Right ventricle myocardium inferior (tissue), 1 donor: ENCODE results near the gene ENTPD8. TPM values are rescaled to one million over a fixed set of nuclear protein-coding genes. Genes with fewer than 3 reads are reported as not detected.

Source experiments
- ATAC-seq: fragments of 200-7000 bp; cut with Tn5 transposase; one replicate; pipeline ENCODE4 v1.9.1; 2020; ENCODE audit warnings: mild to moderate bottlenecking, moderate library complexity
- DNase-seq: peaks from one replicate; pipeline ENCODE4 v3.0.0; 2021; ENCODE audit errors: missing footprints
- intact Hi-C: fragments of 100-400 bp; cut with DNase I; formaldehyde crosslinking; loops from one replicate; pipeline ENCODE4 v1.11.0; 2022
- total RNA-seq: library from RNA; stranded (reverse); fragmentation: NEBNext Ultra II Directional; extraction: Animal tissue kit (Norgen Biotek cat#: 25700); gene quantifications from one replicate; pipeline ENCODE4 v1.2.1, GENCODE V29; 2021
- donor health status: DM: no; HTN: yes; CAD: no; lungs with severe emphysema.

Gene ENTPD8
- total RNA-seq, 1 donor from 2014 or later: not detected

GRCh38 chr9:137407590-137408300 is 33.4 kb downstream of the ENTPD8 start:
- peak; percentile 59 for ATAC-seq

GRCh38 chr9:137406876-137407589 is 34.1 kb downstream of the ENTPD8 start:
- DNase-seq (peak; percentile 80), ATAC-seq (peak; percentile 82)
- intact Hi-C loops: loop anchor here (2.0 kb wide), 1 partner anchor 112 kb away; no protein-coding TSS in a partner anchor

More at GRCh38 chr9:137407590-137408300, 33.4 kb downstream of the ENTPD8 start:
- intact Hi-C loops: loop anchor here (2.0 kb wide), 1 partner anchor 113 kb away; no protein-coding TSS in a partner anchor
- peak; percentile 81 for DNase-seq

GRCh38 chr9:137406085-137406760 is 34.9 kb downstream of the ENTPD8 start:
- intact Hi-C loops: loop anchor here (2.0 kb wide), 1 partner anchor 111 kb away; no protein-coding TSS in a partner anchor
- ATAC-seq: no peak
- no peak for DNase-seq

GRCh38 chr9:137405677-137406081 is 35.5 kb downstream of the ENTPD8 start:
- ATAC-seq (no peak), DNase-seq (no peak)
- intact Hi-C loops: loop anchor here (2.0 kb wide), 1 partner anchor 111 kb away; no protein-coding TSS in a partner anchor

GRCh38 chr9:137404961-137405567 is 36.1 kb downstream of the ENTPD8 start:
- DNase-seq (no peak), ATAC-seq (no peak)
- intact Hi-C loops: no loop called here

- ATAC-seq: no peak
- intact Hi-C loops: no loop called here
- no peak for DNase-seq
Observed at GRCh38 chr9:137403269-137403668, 37.9 kb downstream of the ENTPD8 start.

GRCh38 chr9:137402746-137403145 is 38.4 kb downstream of the ENTPD8 start:
- intact Hi-C loops: no loop called here
- DNase-seq (no peak), ATAC-seq (no peak)

- ATAC-seq (no peak), DNase-seq (no peak)
- intact Hi-C loops: no loop called here
Observed at GRCh38 chr9:137398561-137399468, 42.3 kb downstream of the ENTPD8 start.

GRCh38 chr9:137397675-137398423 is 43.3 kb downstream of the ENTPD8 start:
- intact Hi-C loops: no loop called here
- DNase-seq (no peak), ATAC-seq (no peak)

GRCh38 chr9:137396634-137397367 is 44.4 kb downstream of the ENTPD8 start:
- DNase-seq (no peak), ATAC-seq (no peak)
- intact Hi-C loops: no loop called here

- DNase-seq (no peak), ATAC-seq (no peak)
- intact Hi-C loops: no loop called here
Observed at GRCh38 chr9:137396227-137396626, 44.9 kb downstream of the ENTPD8 start.

GRCh38 chr9:137395666-137396010 is 45.5 kb downstream of the ENTPD8 start:
- ATAC-seq (no peak), DNase-seq (no peak)
- intact Hi-C loops: no loop called here

GRCh38 chr9:137394866-137395665 is 46.1 kb downstream of the ENTPD8 start:
- DNase-seq (no peak), ATAC-seq (peak; percentile 20)
- intact Hi-C loops: no loop called here

GRCh38 chr9:137393176-137394150 is 47.7 kb downstream of the ENTPD8 start:
- ATAC-seq: no peak
- no peak for DNase-seq
- intact Hi-C loops: no loop called here
